GM12878 (cell line): Measurements from ENCODE around the gene TM4SF18. TPM values are rescaled to one million over a fixed set of nuclear protein-coding genes. Genes with fewer than 3 reads are reported as not detected.

Experiments
- ATAC-seq: fragments of 200-7000 bp; cut with Tn5 transposase; 3 replicates; pipeline ENCODE4 v1.9.1; 2020; ENCODE audit warnings: mild to moderate bottlenecking, moderate library complexity
- BruUV-seq: library from RNA; stranded (reverse); fragments of 400-500 nt; replicated peaks from 2 replicates; lab custom pipeline; 2021; lab: Mats Ljungman, UMichigan
- CTCF ChIA-PET: fragments of 300-600 bp; sonication (Branson Sonifier 250); formaldehyde crosslinking; extraction: SDS; loops from one replicate; lab custom pipeline; 2021; ENCODE audit warnings: inconsistent platforms; lab: Yijun Ruan, JAX
- POLR2A ChIA-PET: fragments of 350-600 bp; formaldehyde crosslinking; extraction: SDS; loops from one replicate; lab custom pipeline; 2021; ENCODE audit warnings: inconsistent platforms; lab: Charles Lee
- RAD21 ChIA-PET: fragments of 300-600 bp; sonication (Branson Sonifier 250); formaldehyde crosslinking; loops from one replicate; lab custom pipeline; 2023; ENCODE audit warnings: antibody characterized with exemption; ENCODE audit not compliant: unreplicated experiment; lab: Charles Lee
- SMC1A ChIA-PET: fragments of 300-600 bp; sonication (Branson Sonifier 250); formaldehyde crosslinking; loops from one replicate; lab custom pipeline; 2023; ENCODE audit not compliant: unreplicated experiment, uncharacterized antibody; lab: Charles Lee
- DNase-seq: peaks from one replicate; pipeline ENCODE4 v3.0.0-alpha.2; 2011; ENCODE audit warnings: low read depth, low spot score
- FAIRE-seq: peaks from 3 replicates; lab custom pipeline; 2011; peaks lifted over from hg19 to GRCh38; lab: Jason Lieb, UNC
- H2AFZ ChIP-seq: 2 replicates; pipeline ENCODE4 v1.6.0; 2011; ENCODE audit warnings: low read depth, low read length, control low read depth; ENCODE audit not compliant: control insufficient read depth
- H3K27ac ChIP-seq: 2 replicates; pipeline ENCODE4 v1.5.1; 2011; ENCODE audit warnings: control low read depth; ENCODE audit not compliant: control insufficient read depth, insufficient read depth
- H3K27me3 ChIP-seq, 2 experiments: replicated peaks in 1 of 2; 2 replicates each; pipeline versions ENCODE4 v1.6.0 to v1.6.1; 2011; ENCODE audit warnings: low read length in 1 of 2; ENCODE audit not compliant: control insufficient read depth in 2 of 2, insufficient read depth in 2 of 2
- H3K36me3 ChIP-seq, 2 experiments: 2 replicates each; pipeline ENCODE4 v1.5.1; 2011; ENCODE audit warnings: low read length in 1 of 2; ENCODE audit not compliant: control insufficient read depth in 2 of 2, insufficient read depth in 2 of 2
- H3K4me1 ChIP-seq: 2 replicates; pipeline ENCODE4 v1.6.1; 2011; ENCODE audit warnings: mild to moderate bottlenecking, low read length, moderate library complexity, mixed read lengths; ENCODE audit not compliant: control insufficient read depth, insufficient read depth
- H3K4me2 ChIP-seq: 2 replicates; pipeline ENCODE4 v1.6.0; 2011; ENCODE audit warnings: control low read depth; ENCODE audit not compliant: control insufficient read depth, insufficient read depth
- H3K4me3 ChIP-seq: fragments of 200-600 bp; sonication (generic); 2 replicates; pipeline ENCODE4 v1.5.1; 2016
- H3K79me2 ChIP-seq: 2 replicates; pipeline ENCODE4 v1.6.0; 2011; ENCODE audit warnings: low read length; ENCODE audit not compliant: control insufficient read depth, insufficient read depth
- H3K9ac ChIP-seq: 2 replicates; pipeline ENCODE4 v1.8.0; 2011; ENCODE audit warnings: low read length, control low read depth, mixed read lengths; ENCODE audit not compliant: control insufficient read depth, insufficient read depth
- H3K9me3 ChIP-seq: replicated peaks from 3 replicates; pipeline ENCODE4 v1.5.1; 2011; ENCODE audit warnings: mild to moderate bottlenecking, low read length; ENCODE audit not compliant: control insufficient read depth, insufficient read depth
- H4K20me1 ChIP-seq: 2 replicates; pipeline ENCODE4 v1.6.0; 2011; ENCODE audit not compliant: control insufficient read depth, insufficient read depth
- FOXK2 ChIP-seq: fragments of 450-650 bp; IDR thresholded peaks from 2 replicates; pipeline ENCODE4 v1.6.1; 2017; ENCODE audit warnings: mild to moderate bottlenecking, moderate library complexity
- IRF4 ChIP-seq: IDR thresholded peaks from 2 replicates; pipeline ENCODE4 v1.6.1; 2011; ENCODE audit warnings: low read depth, low read length
- PAX8 ChIP-seq: fragments of 450-650 bp; IDR thresholded peaks from 2 replicates; pipeline ENCODE4 v1.6.1; 2017; ENCODE audit warnings: mild to moderate bottlenecking, moderate library complexity
- PBX3 ChIP-seq: IDR thresholded peaks from 2 replicates; pipeline ENCODE4 v1.6.1; 2011; ENCODE audit warnings: mild to moderate bottlenecking, low read depth, low read length, moderate library complexity; ENCODE audit not compliant: insufficient replicate concordance
- POLR2A ChIP-seq: IDR thresholded peaks from 2 replicates; pipeline ENCODE4 v1.6.1; 2011; ENCODE audit warnings: low read depth, mild to moderate bottlenecking, low read length
- SKIL ChIP-seq: fragments of 450-650 bp; IDR thresholded peaks from 2 replicates; pipeline ENCODE4 v1.6.1; 2017; ENCODE audit warnings: mild to moderate bottlenecking, low read depth, inconsistent platforms; ENCODE audit not compliant: poor library complexity, severe bottlenecking
- TCF3 ChIP-seq: IDR thresholded peaks from 2 replicates; pipeline ENCODE4 v1.6.1; 2012; ENCODE audit warnings: low read depth, mild to moderate bottlenecking, low read length, borderline replicate concordance; ENCODE audit not compliant: insufficient read depth
- YBX1 ChIP-seq: fragments of 450-650 bp; IDR thresholded peaks from 2 replicates; pipeline ENCODE4 v1.6.1; 2016; ENCODE audit warnings: antibody characterized with exemption
- in situ Hi-C: fragments of 300-500 bp; cut with MboI; formaldehyde crosslinking; loops from 9 replicates; pipeline ENCODE4 v1.14.3; 2018; ENCODE audit warnings: mixed read lengths
- intact Hi-C: fragments of 100-400 bp; cut with micrococcal nuclease; formaldehyde crosslinking; loops from one replicate; pipeline ENCODE4 v1.14.2; 2022; ENCODE audit not compliant: unreplicated experiment
- polyA plus RNA-seq, 11 experiments: library from polyadenylated mRNA; depleted of rRNA in 4 of 11; unstranded in 6 of 11; stranded (reverse) in 5 of 11; fragments of >200 nt; fragmentation: Nextera tagmentation in 4 of 11; fragmentation: Illumina TruSeq in 1 of 11; extraction: Ambion mirVana in 4 of 11; extraction: Trizol in 1 of 11; gene quantifications; 1 replicate in 1 of 11; 2 replicates in 10 of 11; pipeline versions ENCODE4 v1.2.1 to v1.2.3, GENCODE V29; 2011 to 2016; ENCODE audit warnings: inconsistent platforms in 2 of 11, missing spikeins in 2 of 11, low read depth in 1 of 11
- total RNA-seq, 4 experiments: library from RNA; depleted of rRNA in 3 of 4; stranded (reverse); fragments of >200 nt in 3 of 4; fragmentation: Illumina TruSeq in 1 of 4; extraction: Trizol in 1 of 4; gene quantifications; 2 replicates each; pipeline versions ENCODE4 v1.2.1 to v1.2.3, GENCODE V29; 2013 to 2021

Gene TM4SF18
- total and polyA plus RNA-seq, 10 of the 15 experiments (the other 5 are each of a cell fraction or from before 2014, with no cell fraction given): 0.01 TPM; not detected in 9

DNA sequence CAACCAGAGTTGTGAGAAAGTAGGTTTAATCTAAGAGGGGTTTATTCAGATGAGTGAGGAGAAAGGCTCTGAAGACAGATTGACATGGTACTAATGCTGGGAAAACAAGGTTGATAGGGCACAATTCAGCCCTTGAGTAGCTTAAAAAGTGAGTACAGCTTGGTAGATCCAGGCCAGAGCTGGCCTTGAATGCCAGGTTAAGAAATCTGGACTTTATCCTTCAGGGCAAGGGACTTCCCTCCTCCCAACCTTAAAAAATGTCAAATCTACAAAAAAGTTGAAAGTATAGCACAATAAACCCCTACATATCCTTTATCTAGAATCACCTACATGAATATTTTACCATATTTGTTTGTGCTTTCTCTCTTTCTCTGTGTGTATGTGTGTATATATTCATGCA, 7.9 kb downstream of the TM4SF18 start:
- H3K9ac ChIP-seq: no peak overlapping the region
- no peak overlapping the region for H3K27ac ChIP-seq
- no peaks in the 10 kb centered on the region for H3K79me2 ChIP-seq
- intact Hi-C loops: no loop called here
- SMC1A ChIA-PET: interaction anchor here (1.5 kb wide), 1 partner anchor 17 kb away, joined by 6 read pairs; no protein-coding TSS in a partner anchor
- no peak overlapping the region for H3K4me2 ChIP-seq
- H3K4me1 ChIP-seq: no peaks in the 10 kb centered on the region
- in situ Hi-C loops: no loop called here
- H3K4me3 ChIP-seq: no peak overlapping the region
- H4K20me1 ChIP-seq: no peaks in the 10 kb centered on the region
- no peak for FAIRE-seq
- H3K9me3 ChIP-seq: no peaks in the 10 kb centered on the region
- H3K36me3 ChIP-seq: no peaks in the 10 kb centered on the region
- BruUV-seq: no TSS peak
- TF ChIP-seq PBX3: no peak
- TF ChIP-seq SKIL: no peak
- TF ChIP-seq TCF3: no peak
- no peak for TF ChIP-seq FOXK2
- TF ChIP-seq PAX8: no peak
- TF ChIP-seq YBX1: no peak
- TF ChIP-seq POLR2A: no peak
- no peak for TF ChIP-seq IRF4
- DNase-seq: no peak
- RAD21 ChIA-PET: no interaction called here
- peaks cover 3% of the 10 kb centered on the region in 2 experiments; a peak in 2 of 4 replicates for H3K27me3 ChIP-seq
- POLR2A ChIA-PET: no interaction called here
- no peak for ATAC-seq
- no peak overlapping the region for H2AFZ ChIP-seq
- CTCF ChIA-PET: interaction anchor here (1.1 to 1.2 kb wide), 2 partner anchors 14 to 446 kb away, joined by 3 to 4 read pairs; no protein-coding TSS in a partner anchor
